NCI-H774 (cell line): Measurements from ENCODE around the gene CDC42BPB.
"Not testable (repeated sequence)": the region's sequence is repeated elsewhere in the genome, so short reads cannot be mapped to it uniquely, and the experiment has no call there.

Experiments used
- DNase-seq: peaks from one replicate; lab custom pipeline; 2025; lab: John Stamatoyannopoulos, UW

The CDC42BPB gene

GRCh38 chr14:102927346-102927877, 129.9 kb downstream of the CDC42BPB start:
- DNase-seq, result no peak

DNA sequence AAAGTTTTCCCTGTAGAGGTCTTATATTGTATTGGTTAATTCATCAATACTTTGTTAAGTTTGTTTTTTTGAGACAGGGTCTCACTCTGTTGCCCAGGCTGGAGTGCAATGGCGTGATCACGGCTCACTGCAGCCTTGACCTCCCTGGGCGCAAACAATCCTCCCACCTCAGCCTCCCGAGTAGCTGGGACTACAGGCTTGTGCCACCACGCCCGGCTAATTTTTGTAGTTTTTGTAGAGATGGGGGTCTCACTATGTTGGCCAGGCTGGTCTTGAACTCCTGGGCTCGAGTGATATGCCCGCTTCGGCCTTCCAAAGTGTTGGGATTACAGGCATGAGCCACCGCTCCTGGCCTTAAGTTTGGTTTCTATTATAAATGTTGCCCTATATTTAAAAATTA, 130.5 kb downstream of the CDC42BPB start:
- DNase-seq, result not testable (repeated sequence)

- DNase-seq, result no peak
Observed at GRCh38 chr14:102926104-102926503, 131.2 kb downstream of the CDC42BPB start.

GRCh38 chr14:102925646-102926045, 131.7 kb downstream of the CDC42BPB start:
- no peak for DNase-seq

DNA sequence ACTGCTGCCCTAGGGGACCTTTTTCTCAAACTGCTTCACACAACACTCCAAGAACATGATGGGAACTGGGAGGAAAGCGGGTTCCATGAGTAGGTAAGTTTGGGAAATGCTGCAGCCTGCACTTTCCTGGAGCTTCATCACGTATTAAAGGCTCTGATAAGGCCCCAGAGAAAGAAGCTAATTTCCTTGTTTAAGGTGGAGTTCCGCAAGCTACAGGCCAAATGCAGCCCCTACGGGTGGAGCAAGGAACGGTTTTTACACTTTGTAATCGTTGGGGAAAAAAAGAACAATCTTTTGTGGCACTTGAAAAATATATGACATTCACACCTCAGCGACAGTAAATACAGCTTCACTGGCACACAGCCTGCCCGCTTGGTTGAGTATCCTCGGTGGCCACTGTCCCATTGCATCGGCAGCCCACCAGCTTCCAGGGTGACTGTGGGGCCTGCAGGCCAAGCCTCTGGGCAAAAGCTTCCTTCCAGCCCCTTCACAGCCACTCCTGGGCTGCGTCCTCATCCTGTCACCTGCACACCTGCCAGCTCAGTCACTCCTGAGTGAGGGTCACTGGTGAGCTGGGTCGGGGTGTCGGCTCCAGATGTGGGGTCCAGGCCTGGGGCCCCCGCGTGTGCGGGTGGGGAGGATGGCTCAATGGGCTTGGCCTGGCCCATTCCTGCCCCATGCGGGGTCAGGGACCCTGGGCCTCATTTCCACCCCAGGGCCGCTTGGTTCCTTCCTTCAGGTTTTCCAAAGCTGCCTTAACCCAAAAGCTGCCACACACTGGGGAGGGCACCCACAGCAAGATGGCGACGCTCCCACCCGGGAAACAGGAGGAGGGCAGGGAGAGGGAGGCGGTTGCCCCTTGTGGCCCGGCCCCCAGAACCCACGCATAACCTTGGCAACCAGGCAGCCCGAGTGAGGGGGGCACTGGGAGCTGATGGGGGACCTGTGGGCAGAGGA, 132.4 kb downstream of the CDC42BPB start:
- no peak for DNase-seq

DNA sequence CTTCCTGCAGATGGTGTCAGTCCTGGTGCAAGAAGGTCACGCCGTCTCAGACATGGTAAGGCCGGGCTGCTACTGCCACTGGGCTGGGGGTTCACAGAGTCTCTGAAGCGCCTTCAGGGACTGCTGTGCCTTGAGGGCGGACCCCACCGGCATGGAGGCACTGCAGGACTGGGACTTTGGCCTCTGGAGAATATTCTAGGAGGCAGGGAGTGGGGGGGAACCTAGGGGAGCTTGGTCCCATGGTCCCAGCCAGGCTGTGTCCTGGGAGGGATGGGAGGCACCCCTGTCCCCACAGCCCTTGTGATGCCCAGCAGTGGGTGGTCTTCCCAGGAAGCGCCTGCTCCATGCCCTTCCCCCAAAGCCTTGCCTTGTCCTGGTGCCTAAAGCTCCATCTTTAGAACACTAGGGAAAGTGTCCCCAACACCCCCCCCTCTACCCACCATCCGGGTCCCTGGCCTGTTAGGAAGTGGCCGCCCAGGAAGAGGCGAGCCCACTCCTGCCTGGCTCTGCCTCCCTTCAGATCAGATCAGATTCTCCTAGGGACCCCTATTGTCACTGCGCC, 133.3 kb downstream of the CDC42BPB start:
- no peak for DNase-seq

GRCh38 chr14:102923201-102923924, 134.0 kb downstream of the CDC42BPB start:
- no peak for DNase-seq

- DNase-seq, result peak; percentile 12
Observed at GRCh38 chr14:102922490-102923200, 134.7 kb downstream of the CDC42BPB start, which contains the start of gene AMN. Gene AMN (plus strand): TSS chr14:102922663. CDS start chr14:102922689, 26 bp downstream.

DNA sequence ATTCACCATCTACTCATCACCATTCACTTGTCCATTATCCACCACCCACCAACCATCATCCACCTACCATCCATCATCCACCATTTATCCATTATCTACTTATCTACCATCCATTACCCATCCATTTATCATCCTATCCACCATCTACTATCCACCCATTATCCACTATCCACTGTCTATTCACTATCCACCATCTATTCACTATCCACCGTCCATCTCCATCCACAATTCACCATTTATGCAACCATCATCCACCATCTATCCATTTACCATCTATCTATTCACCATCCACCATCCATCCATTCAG, 136.4 kb downstream of the CDC42BPB start:
- DNase-seq, result no peak

- no peak for DNase-seq
Observed at GRCh38 chr14:102920273-102920997, 136.9 kb downstream of the CDC42BPB start.

DNA sequence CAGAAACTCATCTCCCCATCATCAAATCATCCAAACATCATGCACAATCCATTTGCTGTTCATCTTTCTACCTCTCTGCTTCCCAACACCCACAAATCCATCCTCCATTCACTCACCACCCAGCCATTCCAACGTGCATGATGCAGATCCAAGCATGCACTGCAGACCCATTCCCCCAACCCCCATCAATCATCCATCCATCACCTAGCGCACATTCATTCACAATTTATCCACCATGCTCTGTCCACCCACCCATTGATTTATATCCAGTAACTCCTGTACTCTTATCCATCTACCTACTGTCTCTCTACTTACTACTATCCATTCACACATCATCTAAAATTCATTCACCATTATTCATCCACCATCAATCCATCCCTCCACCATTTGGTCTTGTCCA, 138.9 kb downstream of the CDC42BPB start:
- DNase-seq, result no peak

DNA sequence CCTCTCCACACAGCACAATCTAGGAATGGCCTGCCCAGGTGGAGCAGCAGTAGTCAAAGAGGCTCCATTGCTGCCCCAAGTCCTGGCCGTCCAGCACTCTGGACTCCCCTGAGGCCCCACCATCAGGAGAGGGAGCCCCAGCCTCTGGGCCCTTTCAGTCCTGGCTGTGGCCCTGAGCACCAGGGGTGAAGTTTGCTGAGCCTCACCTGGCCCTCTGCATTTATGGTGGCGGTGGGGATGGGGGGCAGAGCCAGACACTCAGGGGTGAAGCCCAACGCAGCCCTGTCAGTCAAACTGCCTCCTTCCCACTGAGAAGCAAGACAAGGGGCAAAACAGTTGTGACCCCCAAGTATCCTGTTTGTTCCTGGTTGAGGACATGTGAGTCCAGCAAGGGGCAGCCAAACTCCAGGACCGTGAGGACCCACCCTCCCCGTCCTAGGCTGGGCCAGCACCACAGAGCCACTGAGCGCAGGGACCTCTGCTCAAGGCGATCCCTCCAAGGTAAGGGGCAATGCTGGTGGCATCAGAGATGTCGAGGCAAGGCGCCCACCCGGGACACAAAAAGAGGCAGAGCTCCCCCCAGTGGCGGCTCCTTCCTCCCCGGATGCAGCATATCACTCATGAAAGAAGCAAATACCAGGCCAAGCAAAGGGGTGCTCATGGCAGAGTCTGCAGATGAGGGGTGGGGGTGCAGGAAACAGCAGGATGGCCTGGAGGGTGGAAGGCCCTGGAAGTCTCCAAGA, 139.7 kb downstream of the CDC42BPB start:
- DNase-seq, result peak; percentile 7

DNA sequence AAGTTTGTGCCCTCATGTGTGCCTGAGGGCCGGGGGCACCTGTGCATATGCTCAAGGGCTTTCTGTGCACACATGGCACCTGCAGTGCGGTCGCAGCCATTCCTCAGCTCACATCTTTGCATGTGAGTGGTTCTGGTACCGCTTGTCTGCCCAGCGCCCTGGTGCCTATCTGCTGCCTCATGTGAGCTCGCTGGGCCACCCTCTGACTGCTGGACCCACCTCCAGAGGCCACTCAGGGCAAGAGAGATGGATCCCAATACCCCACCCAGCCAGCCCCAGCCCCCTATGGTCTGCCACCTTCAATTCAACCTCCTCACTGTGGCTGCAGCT, 140.3 kb downstream of the CDC42BPB start:
- no peak for DNase-seq

- no peak for DNase-seq
Observed at GRCh38 chr14:102916347-102917055, 140.8 kb downstream of the CDC42BPB start.

DNA sequence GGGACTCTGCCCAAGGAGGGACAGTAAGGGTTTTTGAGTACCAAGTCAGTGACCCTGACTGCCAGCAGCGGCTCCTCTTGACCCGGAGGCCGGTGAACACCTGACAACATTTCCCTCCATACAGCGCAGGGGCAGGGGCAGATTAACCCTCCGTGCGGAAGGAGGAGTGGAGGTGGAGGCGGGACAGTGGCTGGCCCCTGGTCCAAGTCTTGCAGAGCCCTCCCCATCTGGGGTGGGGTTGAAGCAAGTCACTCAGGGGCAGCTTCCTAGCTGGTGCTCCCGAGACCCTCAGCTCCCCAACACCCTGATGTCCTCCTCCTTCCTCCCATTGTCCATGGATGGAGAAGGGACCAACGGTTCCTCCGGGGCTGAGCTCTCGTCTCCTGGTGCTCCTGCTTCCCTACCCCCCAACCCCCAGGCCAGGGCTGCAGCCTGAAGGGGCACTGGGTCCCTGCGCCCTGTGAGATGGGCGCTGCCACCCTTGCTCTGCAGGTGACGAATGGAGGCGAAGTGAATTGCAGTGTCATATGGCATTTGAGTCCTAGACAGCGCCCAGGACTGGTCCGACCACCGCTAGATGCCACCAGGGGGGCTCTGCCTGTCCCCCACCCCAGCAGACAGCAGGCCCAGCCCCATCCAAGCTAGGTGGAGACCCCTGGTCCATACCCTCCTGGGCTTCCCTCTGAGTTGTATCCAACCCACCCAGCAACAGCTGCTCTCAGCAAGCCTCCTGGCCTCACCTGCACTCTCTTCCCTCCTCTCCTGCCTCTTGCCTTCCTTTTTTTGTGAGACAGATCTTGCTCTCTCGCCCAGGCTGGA, 141.8 kb downstream of the CDC42BPB start:
- DNase-seq, result no peak

- DNase-seq, result no peak
Observed at GRCh38 chr14:102914474-102915291, 142.7 kb downstream of the CDC42BPB start.

- no peak for DNase-seq
Observed at GRCh38 chr14:102913341-102914211, 143.8 kb downstream of the CDC42BPB start.
